Activated CD4-positive, alpha-beta memory T cell treated with anti-CD3 and anti-CD28 coated beads, Interleukin-2, amount 10 ng/mL, durations not matched to agents 7 days and 5 days (primary cell): ENCODE measurements around the gene COPE. TPM values are rescaled to one million over a fixed set of nuclear protein-coding genes. Genes with fewer than 3 reads are reported as not detected.

ENCODE experiments used
- CTCF ChIA-PET: fragments of 350-600 bp; sonication (Branson Sonifier 250); formaldehyde crosslinking; loops from one replicate; lab custom pipeline; 2021; ENCODE audit warnings: antibody characterized with exemption, inconsistent platforms; lab: Charles Lee
- POLR2A ChIA-PET: fragments of 350-600 bp; sonication (Branson Sonifier 250); formaldehyde crosslinking; loops from one replicate; lab custom pipeline; 2021; ENCODE audit warnings: antibody characterized with exemption; lab: Charles Lee
- DNase-seq: peaks from one replicate; pipeline ENCODE4 v3.0.0-alpha.2; 2020
- H3K27ac Mint-ChIP-seq: one replicate; pipeline ENCODE4 v1.8.0; 2021; ENCODE audit warnings: mild to moderate bottlenecking, mixed read lengths
- H3K27me3 Mint-ChIP-seq: one replicate; pipeline ENCODE4 v1.8.0; 2021; ENCODE audit warnings: mixed read lengths
- H3K36me3 Mint-ChIP-seq: one replicate; pipeline ENCODE4 v1.8.0; 2021; ENCODE audit warnings: low read depth, mixed read lengths
- H3K4me1 Mint-ChIP-seq: one replicate; pipeline ENCODE4 v1.8.0; 2021; ENCODE audit warnings: mixed read lengths
- H3K4me3 Mint-ChIP-seq: one replicate; pipeline ENCODE4 v1.8.0; 2021; ENCODE audit warnings: mild to moderate bottlenecking, mixed read lengths
- H3K9me3 Mint-ChIP-seq: one replicate; pipeline ENCODE4 v1.8.0; 2021; ENCODE audit warnings: mixed read lengths
- total RNA-seq, 2 experiments: library from RNA; stranded (reverse); gene quantifications; one replicate each; pipeline ENCODE4 v1.2.3, GENCODE V29; 2021

COPE gene
- total RNA-seq, 2 experiments from 2014 or later: 274 to 278 TPM

GRCh38 chr19:18886972-18887371 lies 32.2 kb downstream of the COPE start:
- Mint-ChIP-seq H3K9me3 (no peaks in the 10 kb centered on the region), H3K4me1 (no peaks in the 10 kb centered on the region), H3K36me3 (no peaks in the 10 kb centered on the region), H3K27me3 (peaks cover 7% of the 10 kb centered on the region), H3K27ac (no peak overlapping the region), H3K4me3 (no peak overlapping the region)
- ChIA-PET POLR2A (no interaction called here), CTCF (no interaction called here)
- DNase-seq: no peak

- Mint-ChIP-seq H3K27me3 (no peaks in the 10 kb centered on the region), H3K36me3 (no peaks in the 10 kb centered on the region), H3K4me1 (no peaks in the 10 kb centered on the region), H3K27ac (no peak overlapping the region), H3K9me3 (no peaks in the 10 kb centered on the region), H3K4me3 (no peak overlapping the region)
- DNase-seq: no peak
- CTCF ChIA-PET: no interaction called here
- POLR2A ChIA-PET: no interaction called here
Measured at GRCh38 chr19:18883526-18884304, 35.5 kb downstream of the COPE start.

GRCh38 chr19:18881491-18881890 lies 37.7 kb downstream of the COPE start:
- H3K27ac Mint-ChIP-seq: no peak overlapping the region
- ChIA-PET POLR2A (no interaction called here), CTCF (no interaction called here)
- H3K36me3 Mint-ChIP-seq: no peaks in the 10 kb centered on the region
- H3K4me1 Mint-ChIP-seq: no peaks in the 10 kb centered on the region
- no peaks in the 10 kb centered on the region for H3K27me3 Mint-ChIP-seq
- no peak overlapping the region for H3K4me3 Mint-ChIP-seq
- no peak for DNase-seq
- H3K9me3 Mint-ChIP-seq: no peaks in the 10 kb centered on the region

- ChIA-PET CTCF (no interaction called here), POLR2A (no interaction called here)
- Mint-ChIP-seq H3K36me3 (no peaks in the 10 kb centered on the region), H3K9me3 (no peaks in the 10 kb centered on the region), H3K4me1 (no peaks in the 10 kb centered on the region), H3K27ac (no peak overlapping the region), H3K4me3 (no peak overlapping the region), H3K27me3 (no peaks in the 10 kb centered on the region)
- DNase-seq: peak; percentile 38
Measured at GRCh38 chr19:18879579-18880373, 39.4 kb downstream of the COPE start.

- H3K9me3 Mint-ChIP-seq: no peaks in the 10 kb centered on the region
Measured at GRCh38 chr19:18878858-18879578, 40.2 kb downstream of the COPE start.

GRCh38 chr19:18878058-18878797 lies 41.0 kb downstream of the COPE start:
- Mint-ChIP-seq H3K27ac (no peak overlapping the region), H3K4me3 (no peak overlapping the region), H3K4me1 (no peaks in the 10 kb centered on the region), H3K27me3 (no peaks in the 10 kb centered on the region), H3K9me3 (no peaks in the 10 kb centered on the region), H3K36me3 (no peaks in the 10 kb centered on the region)
- ChIA-PET CTCF (interaction anchor here (1.7 kb wide), 1 partner anchor 11 kb away, joined by 4 read pairs; no protein-coding TSS in a partner anchor), POLR2A (no interaction called here)
- no peak for DNase-seq

More at GRCh38 chr19:18878858-18879578, 40.2 kb downstream of the COPE start:
- H3K36me3 Mint-ChIP-seq: no peaks in the 10 kb centered on the region
- no peaks in the 10 kb centered on the region for H3K4me1 Mint-ChIP-seq
- no peak overlapping the region for H3K27ac Mint-ChIP-seq
- CTCF ChIA-PET: interaction anchor here (1.7 kb wide), 1 partner anchor 12 kb away, joined by 4 read pairs; no protein-coding TSS in a partner anchor
- H3K27me3 Mint-ChIP-seq: no peaks in the 10 kb centered on the region
- no peak for DNase-seq
- POLR2A ChIA-PET: no interaction called here
- H3K4me3 Mint-ChIP-seq: no peak overlapping the region

- no peak overlapping the region for H3K4me3 Mint-ChIP-seq
- no peaks in the 10 kb centered on the region for H3K27me3 Mint-ChIP-seq
- no peak overlapping the region for H3K27ac Mint-ChIP-seq
- ChIA-PET POLR2A (interaction anchor here (0.6 kb wide), 1 partner anchor 25 kb away, joined by 3 read pairs; no protein-coding TSS in a partner anchor), CTCF (interaction anchor here (1.7 kb wide), 1 partner anchor 30 kb away, joined by 3 read pairs; no protein-coding TSS in a partner anchor)
- no peaks in the 10 kb centered on the region for H3K4me1 Mint-ChIP-seq
- no peaks in the 10 kb centered on the region for H3K9me3 Mint-ChIP-seq
- no peaks in the 10 kb centered on the region for H3K36me3 Mint-ChIP-seq
- no peak for DNase-seq
Measured at GRCh38 chr19:18876865-18877264, 42.3 kb downstream of the COPE start.

- no peak for DNase-seq
- Mint-ChIP-seq H3K36me3 (no peaks in the 10 kb centered on the region), H3K27ac (no peak overlapping the region), H3K9me3 (no peaks in the 10 kb centered on the region), H3K27me3 (peaks cover 3% of the 10 kb centered on the region), H3K4me1 (no peaks in the 10 kb centered on the region), H3K4me3 (no peak overlapping the region)
- CTCF ChIA-PET: interaction anchor here (1.7 kb wide), 1 partner anchor 29 kb away, joined by 3 read pairs; no protein-coding TSS in a partner anchor
- POLR2A ChIA-PET: no interaction called here
Measured at GRCh38 chr19:18875726-18876125, 43.5 kb downstream of the COPE start.

GRCh38 chr19:18871543-18871942 lies 47.6 kb downstream of the COPE start:
- Mint-ChIP-seq H3K9me3 (no peaks in the 10 kb centered on the region), H3K4me3 (no peak overlapping the region), H3K27me3 (peaks cover 3% of the 10 kb centered on the region), H3K4me1 (no peaks in the 10 kb centered on the region), H3K27ac (no peak overlapping the region), H3K36me3 (peaks cover 18% of the 10 kb centered on the region)
- POLR2A ChIA-PET: interaction anchor here (0.7 kb wide), 1 partner anchor 86 kb away, joined by 3 read pairs; no protein-coding TSS in a partner anchor
- no peak for DNase-seq
- CTCF ChIA-PET: interaction anchor here (1.1 kb wide), 1 partner anchor 421 kb away, joined by 4 read pairs; no protein-coding TSS in a partner anchor

- DNase-seq: no peak
- peaks cover 3% of the 10 kb centered on the region for H3K27me3 Mint-ChIP-seq
- peaks cover 25% of the 10 kb centered on the region for H3K36me3 Mint-ChIP-seq
- H3K4me3 Mint-ChIP-seq: no peak overlapping the region
- CTCF ChIA-PET: interaction anchor here (1.1 kb wide), 1 partner anchor 420 kb away, joined by 4 read pairs; no protein-coding TSS in a partner anchor
- POLR2A ChIA-PET: interaction anchor here (0.7 kb wide), 1 partner anchor 87 kb away, joined by 3 read pairs; no protein-coding TSS in a partner anchor
- H3K9me3 Mint-ChIP-seq: no peaks in the 10 kb centered on the region
- no peak overlapping the region for H3K27ac Mint-ChIP-seq
- peaks cover 1% of the 10 kb centered on the region for H3K4me1 Mint-ChIP-seq
Measured at GRCh38 chr19:18870531-18871172, 48.5 kb downstream of the COPE start.

GRCh38 chr19:18869781-18870530 lies 49.2 kb downstream of the COPE start:
- DNase-seq: no peak
- Mint-ChIP-seq H3K27me3 (peaks cover 3% of the 10 kb centered on the region), H3K36me3 (peaks cover 32% of the 10 kb centered on the region), H3K9me3 (no peaks in the 10 kb centered on the region), H3K4me3 (no peak overlapping the region), H3K4me1 (peaks cover 1% of the 10 kb centered on the region), H3K27ac (no peak overlapping the region)
- ChIA-PET POLR2A (no interaction called here), CTCF (no interaction called here)
